ENCODE results near the gene SLC49A4. TPM values are rescaled to one million over a fixed set of nuclear protein-coding genes. Genes with fewer than 3 reads are reported as not detected.

SLC49A4 gene
- total RNA-seq, 1 experiment from 2014 or later: 11.3 TPM

- TF ChIP-seq REST (IDR thresholded peaks at IDR 0.05; ENCODE audit: low read depth): no peak
- no peak for TF ChIP-seq CEBPB (IDR thresholded peaks at IDR 0.05; ENCODE audit: low read depth)
- no peak for TF ChIP-seq EZH2phosphoT487 (IDR thresholded peaks at IDR 0.05; ENCODE audit: borderline replicate concordance)
Observed at GRCh38 chr3:122924056-122924455, 129.2 kb downstream of the SLC49A4 start (continued).

GRCh38 chr3:122925756-122926155, 130.9 kb downstream of the SLC49A4 start:
- intact Hi-C loops (cut with micrococcal nuclease): no loop called here

More at GRCh38 chr3:122925756-122926155, 130.9 kb downstream of the SLC49A4 start:
- Histone ChIP-seq H3K4me3 (replicated peaks in 1 of 2; ENCODE audit: low read depth in 1 of 2, low read length in 2 of 2) (no peak overlapping the region), H3K9me3 (ENCODE audit: control insufficient read depth in 1 of 2, insufficient read depth in 1 of 2, low read depth in 1 of 2, low read length in 2 of 2) (no peaks in the 10 kb centered on the region), H2AFZ (ENCODE audit: low read depth, low read length, poor library complexity, severe bottlenecking) (no peak overlapping the region), H3K36me3 (ENCODE audit: control insufficient read depth in 1 of 2, insufficient read depth in 2 of 2, low read length in 2 of 2) (no peaks in the 10 kb centered on the region), H3K4me1 (ENCODE audit: control insufficient read depth in 1 of 2, insufficient read depth in 2 of 2, low read length in 2 of 2) (no peaks in the 10 kb centered on the region), H4K20me1 (ENCODE audit: insufficient read depth) (no peaks in the 10 kb centered on the region), H3K27ac (ENCODE audit: low read depth, low read length) (no peak overlapping the region), H3K9me2 (ENCODE audit: insufficient read depth) (no peaks in the 10 kb centered on the region), H3K27me3 (ENCODE audit: insufficient read depth, low read length) (0 out of 2 replicates have a peak, but pooled peaks cover 3% of the 10 kb centered on the region), H3K4me2 (ENCODE audit: low read length) (no peak overlapping the region), H3K79me2 (ENCODE audit: insufficient read depth, low read length) (no peaks in the 10 kb centered on the region), H3K9ac (ENCODE audit: low read length) (no peak overlapping the region)
- no peak for TF ChIP-seq ELF1 (IDR thresholded peaks at IDR 0.05; ENCODE audit: borderline replicate concordance, low read depth)
- no peak for TF ChIP-seq SP1 (IDR thresholded peaks at IDR 0.05; ENCODE audit: low read depth)
- TF ChIP-seq POLR2A (IDR thresholded peaks at IDR 0.05; ENCODE audit: borderline replicate concordance, extremely low read depth, insufficient read depth, insufficient read length): no peak
- DNase-seq (ENCODE audit: low read depth, low spot score) (no peak), ATAC-seq (no peak)
- ChIA-PET RAD21 (ENCODE audit: low non-redundant PET in 1 of 2, low total read pairs in 2 of 2, uncharacterized antibody in 2 of 2, unreplicated experiment in 2 of 2) (no interaction called here), CTCF (no interaction called here), POLR2A (no interaction called here)
- BruUV-seq (replicated peaks): no TSS peak
